NOMO-1 (cell line): ENCODE results near the gene TDRD6.
"Not testable (repeated sequence)": the region's sequence is repeated elsewhere in the genome, so short reads cannot be mapped to it uniquely, and the experiment has no call there.

Source experiments
- DNase-seq, 2 experiments: peaks; one replicate each; lab custom pipeline; 2025; ENCODE audit not compliant: unreplicated experiment in 2 of 2; lab: John Stamatoyannopoulos, UW

The TDRD6 gene

DNA sequence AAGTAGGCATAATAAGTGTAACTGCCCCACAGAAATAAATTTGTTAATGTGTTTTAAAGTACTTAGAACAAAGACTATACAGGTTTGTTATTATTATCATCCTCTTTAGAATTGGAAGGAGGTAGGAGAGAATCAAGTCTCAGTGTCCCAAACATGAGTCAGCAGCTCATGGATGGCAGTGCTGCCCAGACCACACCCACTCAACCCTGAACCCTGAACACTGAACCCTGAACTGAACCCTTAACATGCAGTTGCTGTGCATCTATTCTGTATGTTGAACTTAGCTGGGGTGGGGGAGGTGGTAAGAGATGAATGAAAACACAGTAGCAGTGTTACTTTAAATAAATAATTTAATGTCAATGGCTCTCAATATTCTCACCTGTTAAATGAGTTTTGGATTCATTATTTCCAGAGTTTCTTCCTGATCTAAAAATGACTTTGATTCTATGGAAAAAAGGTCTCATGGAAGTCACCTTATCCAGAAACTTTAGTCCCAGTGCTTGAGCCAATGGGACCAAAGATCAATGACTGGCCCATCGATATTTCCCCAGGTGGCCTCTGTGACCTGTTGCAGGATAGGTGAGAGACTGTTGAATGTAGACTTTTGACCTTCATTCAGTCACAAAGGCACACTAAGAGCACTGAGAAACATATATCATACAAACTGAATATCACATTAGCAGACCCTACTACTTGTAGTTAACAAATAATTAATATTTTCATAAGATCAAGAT lies 55.9 kb downstream of the TDRD6 start:
- DNase-seq, result no peak

DNA sequence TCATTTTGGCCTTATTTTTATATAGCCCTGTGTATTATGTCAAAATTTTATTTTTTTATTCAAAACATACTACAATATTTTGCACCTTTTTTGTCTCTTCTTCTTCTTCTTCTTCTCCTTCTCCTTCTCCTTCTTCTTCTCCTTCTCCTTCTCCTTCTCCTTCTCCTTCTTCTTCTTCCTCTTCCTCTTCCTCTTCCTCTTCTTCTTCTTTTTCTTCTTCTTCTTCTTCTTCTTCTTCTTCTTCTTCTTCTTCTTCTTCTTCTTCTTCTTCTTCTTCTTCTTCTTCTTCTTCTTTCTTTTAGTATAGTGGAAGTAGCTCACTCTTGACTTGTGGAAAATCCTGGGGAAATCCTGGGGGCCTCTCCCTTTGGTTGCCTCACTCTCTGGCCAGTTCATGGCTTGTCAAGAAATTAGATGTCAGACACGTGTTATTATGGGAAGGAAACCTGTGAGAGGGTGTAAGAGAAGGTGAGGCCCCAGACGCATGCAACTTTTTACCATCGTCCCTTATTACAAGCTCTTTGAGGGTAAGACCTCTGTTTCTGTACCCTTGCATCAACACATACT lies 56.6 kb downstream of the TDRD6 start:
- DNase-seq, result not testable (repeated sequence)

GRCh38 chr6:46745973-46746372 lies 58.3 kb downstream of the TDRD6 start:
- DNase-seq, result no peak

- DNase-seq, result no peak
Observed at GRCh38 chr6:46746696-46747095, 59.0 kb downstream of the TDRD6 start, which contains the start of gene ANKRD66. TSS of gene ANKRD66 (plus strand) at chr6:46746933. CDS start at chr6:46751949, 5,016 bp downstream.

DNA sequence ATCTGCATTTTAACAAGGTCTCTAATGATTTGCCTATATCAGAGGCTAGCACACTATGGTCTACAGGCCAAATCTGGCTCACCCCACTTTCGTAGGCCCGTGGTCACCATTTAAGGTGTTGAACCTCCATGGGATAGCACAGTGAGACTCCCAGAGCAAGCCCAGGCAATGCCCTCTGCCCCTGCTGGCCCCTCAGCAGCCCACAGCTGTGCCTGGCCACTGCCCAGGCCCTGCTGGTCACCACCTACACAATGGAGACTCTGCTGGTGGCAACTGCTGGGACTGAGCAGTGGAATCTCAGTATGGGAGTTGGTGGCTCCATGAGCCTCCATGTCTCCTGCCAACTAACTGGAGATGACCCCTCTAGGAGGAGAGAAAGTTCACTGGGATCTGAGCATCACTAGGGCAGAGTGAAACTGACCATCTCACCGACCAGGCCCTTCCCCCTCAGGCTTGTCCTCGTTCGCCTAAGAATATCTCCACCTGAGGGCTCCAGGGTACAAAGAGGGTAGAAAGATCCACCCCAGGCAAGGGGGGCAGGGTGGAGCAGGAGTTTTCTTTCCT lies 61.3 kb downstream of the TDRD6 start:
- no peak for DNase-seq

DNA sequence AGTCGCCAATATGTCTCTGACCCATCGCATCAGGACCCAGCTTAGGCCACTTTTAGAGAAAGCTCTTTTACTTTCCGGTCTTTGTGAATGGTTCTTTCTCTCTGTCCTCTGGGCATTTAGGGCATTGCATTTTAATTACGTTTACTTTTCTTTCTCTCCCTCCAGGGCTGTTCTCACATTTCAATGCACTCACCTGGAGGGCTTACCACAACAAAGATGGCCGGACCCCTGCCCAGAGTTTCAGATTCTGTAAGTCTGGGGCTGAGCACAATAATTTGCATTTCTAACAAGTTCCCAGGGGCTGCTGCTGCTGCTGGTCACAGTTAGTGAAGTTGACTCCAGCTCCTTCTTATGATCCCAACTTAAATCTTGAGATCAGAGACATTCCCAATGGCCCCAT lies 62.0 kb downstream of the TDRD6 start:
- no peak for DNase-seq

GRCh38 chr6:46751658-46752057 lies 64.0 kb downstream of the TDRD6 start:
- DNase-seq, result no peak
